HUES6 (cell line): ENCODE measurements around the gene MYL4.
"Not testable (repeated sequence)": the region's sequence is repeated elsewhere in the genome, so short reads cannot be mapped to it uniquely, and the experiment has no call there.

Experiments
- H3K27ac ChIP-seq: 2 replicates; pipeline ENCODE4 v1.7.0; 2013; ENCODE audit warnings: low read depth, mild to moderate bottlenecking, low read length, inconsistent platforms
- H3K27me3 ChIP-seq: 2 replicates; pipeline ENCODE4 v1.6.1; 2013; ENCODE audit warnings: low read length; ENCODE audit not compliant: control insufficient read depth, insufficient read depth
- H3K36me3 ChIP-seq: 2 replicates; pipeline ENCODE4 v1.6.1; 2013; ENCODE audit warnings: low read length; ENCODE audit not compliant: control insufficient read depth, insufficient read depth
- H3K4me1 ChIP-seq: 2 replicates; pipeline ENCODE4 v1.6.1; 2013; ENCODE audit warnings: low read length; ENCODE audit not compliant: control insufficient read depth, insufficient read depth
- H3K4me3 ChIP-seq: 2 replicates; pipeline ENCODE4 v1.5.1; 2013; ENCODE audit warnings: low read depth, low read length
- H3K9ac ChIP-seq: one replicate; pipeline ENCODE4 v1.6.1; 2013; ENCODE audit warnings: mild to moderate bottlenecking, low read length
- H3K9me3 ChIP-seq: 2 replicates; pipeline ENCODE4 v1.6.1; 2013; ENCODE audit warnings: low read depth, low read length; ENCODE audit not compliant: control insufficient read depth, insufficient read depth

MYL4 gene

GRCh38 chr17:47179141-47179540 is 30.0 kb upstream of the MYL4 start:
- no peaks in the 10 kb centered on the region for H3K27me3 ChIP-seq
- no peak overlapping the region for H3K9ac ChIP-seq
- peaks cover 42% of the 10 kb centered on the region for H3K36me3 ChIP-seq
- no peaks in the 10 kb centered on the region for H3K9me3 ChIP-seq
- H3K4me3 ChIP-seq: no peak overlapping the region
- no peak overlapping the region for H3K27ac ChIP-seq
- peaks cover 26% of the 10 kb centered on the region; the same call in 1 of the 2 replicates for H3K4me1 ChIP-seq

DNA sequence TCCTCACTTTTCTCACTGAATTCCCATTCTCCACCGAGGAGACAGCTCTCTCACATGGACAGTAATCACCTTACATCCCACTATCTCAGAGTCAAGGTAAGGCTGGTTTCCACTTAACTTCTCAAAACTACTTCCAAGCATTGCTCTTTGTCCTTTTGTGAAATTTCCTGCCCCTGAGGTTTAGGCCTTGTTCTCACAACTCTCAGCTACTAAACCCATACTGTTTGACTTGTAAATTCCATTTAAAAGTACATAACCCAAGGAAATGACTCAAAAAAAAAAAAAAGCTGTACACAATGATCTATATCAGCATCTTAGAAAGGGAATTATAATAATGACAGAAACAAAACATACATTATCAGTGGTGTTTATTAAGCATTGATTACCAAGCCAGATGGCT is 28.8 kb upstream of the MYL4 start:
- H3K4me1 ChIP-seq: peaks cover 26% of the 10 kb centered on the region; the same call in 1 of the 2 replicates
- H3K27me3 ChIP-seq: no peaks in the 10 kb centered on the region
- H3K9me3 ChIP-seq: no peaks in the 10 kb centered on the region
- H3K36me3 ChIP-seq: peaks cover 34% of the 10 kb centered on the region
- H3K9ac ChIP-seq: no peak overlapping the region
- no peak overlapping the region for H3K4me3 ChIP-seq
- H3K27ac ChIP-seq: no peak overlapping the region

DNA sequence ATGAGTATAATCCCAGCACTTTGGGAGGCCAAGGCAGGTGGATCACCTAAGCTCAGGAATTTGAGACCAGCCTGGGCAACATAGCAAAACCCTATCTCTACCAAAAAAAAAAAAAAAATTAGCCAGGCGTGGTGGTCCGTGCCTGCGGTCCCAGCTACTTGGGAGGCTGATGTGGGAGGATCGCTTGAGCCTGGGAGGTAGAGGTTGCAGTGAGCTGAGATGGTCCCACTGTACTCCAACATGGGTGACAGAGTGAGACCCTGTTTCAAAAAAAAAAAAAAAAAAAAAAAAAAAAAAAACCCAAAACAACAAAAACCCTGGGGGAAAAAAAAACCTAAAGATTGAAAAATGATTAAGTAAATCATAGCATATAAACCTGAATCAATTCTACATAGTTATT is 28.2 kb upstream of the MYL4 start:
- H3K9me3 ChIP-seq, H3K9ac ChIP-seq, H3K4me3 ChIP-seq, H3K27me3 ChIP-seq, H3K27ac ChIP-seq: not testable (repeated sequence)
- Histone ChIP-seq H3K4me1 (peaks cover 26% of the 10 kb centered on the region; the same call in 1 of the 2 replicates), H3K36me3 (peaks cover 34% of the 10 kb centered on the region)

DNA sequence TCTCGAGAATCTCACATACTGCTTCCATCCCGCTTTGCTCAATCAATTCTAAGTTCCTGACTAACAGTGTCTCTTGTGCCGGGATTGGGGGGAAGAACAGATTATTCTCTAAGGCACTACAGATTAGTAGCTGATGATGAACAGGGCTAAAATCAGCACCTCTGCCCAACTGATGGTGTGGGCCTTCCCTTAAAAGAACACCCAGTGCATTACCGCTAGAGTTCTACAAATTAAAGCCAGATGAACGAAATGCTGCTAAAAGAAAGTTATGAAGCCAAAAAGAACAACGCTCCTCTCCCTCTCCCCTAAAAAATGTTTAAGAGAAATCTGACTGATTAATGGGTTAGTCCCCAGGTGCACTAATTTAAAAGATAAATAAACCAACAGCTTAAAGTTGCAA is 24.5 kb upstream of the MYL4 start:
- H3K9me3 ChIP-seq: no peaks in the 10 kb centered on the region
- H3K27me3 ChIP-seq: no peaks in the 10 kb centered on the region
- no peak overlapping the region for H3K4me3 ChIP-seq
- peaks cover 16% of the 10 kb centered on the region; the same call in 1 of the 2 replicates for H3K4me1 ChIP-seq
- H3K36me3 ChIP-seq: peaks cover 15% of the 10 kb centered on the region
- no peak overlapping the region for H3K27ac ChIP-seq
- H3K9ac ChIP-seq: no peak overlapping the region

- Histone ChIP-seq H3K4me1 (peaks cover 3% of the 10 kb centered on the region; the same call in 1 of the 2 replicates), H3K27me3 (no peaks in the 10 kb centered on the region), H3K27ac (peak overlapping the region; percentile 13; the same call in 1 of the 2 replicates)
These were observed 20.8 kb upstream of the MYL4 start for GRCh38 chr17:47188271-47188875.

GRCh38 chr17:47188876-47189731 is 20.0 kb upstream of the MYL4 start, which contains the start of gene CDC27:
Gene CDC27, minus strand, starts transcription at chr17:47189295. Its CDS starts 123 bp downstream, at chr17:47189172.
- peak within 1 kb of the TSS; percentile 13; the same call in 1 of the 2 replicates for H3K27ac ChIP-seq
- no peaks in the 10 kb centered on the region for H3K9me3 ChIP-seq
- H3K9ac ChIP-seq: peak within 1 kb of the TSS; percentile 79
- no peaks in the 10 kb centered on the region for H3K27me3 ChIP-seq
- H3K4me3 ChIP-seq: peak within 1 kb of the TSS; percentile 88
- H3K36me3 ChIP-seq: no peaks in the 10 kb centered on the region
- H3K4me1 ChIP-seq: no peaks in the 10 kb centered on the region

More at GRCh38 chr17:47188271-47188875, 20.8 kb upstream of the MYL4 start:
- Histone ChIP-seq H3K9me3 (no peaks in the 10 kb centered on the region), H3K9ac (peak overlapping the region; percentile 79), H3K36me3 (no peaks in the 10 kb centered on the region), H3K4me3 (peak overlapping the region; percentile 88)

DNA sequence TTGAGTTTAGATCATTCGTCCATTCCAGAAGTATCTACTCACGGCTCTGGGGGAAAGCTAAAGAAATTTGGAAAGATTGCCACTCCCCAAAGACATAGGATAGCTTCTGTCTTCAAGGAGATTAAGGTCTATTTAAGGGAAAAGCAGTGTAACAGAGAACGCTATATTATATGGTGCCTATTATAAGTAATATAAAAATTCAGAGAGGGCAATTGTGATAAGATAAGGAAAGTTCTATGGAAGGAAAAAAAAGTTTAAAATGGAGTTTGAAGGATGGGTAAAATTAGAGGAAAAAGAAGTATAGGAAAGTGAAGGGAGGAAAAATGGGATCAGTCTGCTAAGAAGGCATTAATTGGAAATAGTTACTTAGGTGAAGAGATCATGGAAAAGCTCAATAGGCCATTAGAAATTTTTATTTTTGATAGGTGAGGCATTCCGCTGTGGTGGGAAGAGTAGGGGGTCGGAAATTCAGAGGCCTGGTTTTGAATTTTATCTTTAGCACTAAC is 19.4 kb upstream of the MYL4 start:
- Histone ChIP-seq H3K36me3 (no peaks in the 10 kb centered on the region), H3K9me3 (no peaks in the 10 kb centered on the region), H3K4me1 (no peaks in the 10 kb centered on the region), H3K4me3 (peak overlapping the region; percentile 55), H3K27ac (no peak overlapping the region), H3K27me3 (no peaks in the 10 kb centered on the region), H3K9ac (no peak overlapping the region)

GRCh38 chr17:47190243-47190642 is 18.9 kb upstream of the MYL4 start:
- H3K4me1 ChIP-seq: no peaks in the 10 kb centered on the region
- no peak overlapping the region for H3K27ac ChIP-seq
- H3K27me3 ChIP-seq: no peaks in the 10 kb centered on the region
- H3K36me3 ChIP-seq: no peaks in the 10 kb centered on the region
- no peaks in the 10 kb centered on the region for H3K9me3 ChIP-seq
- H3K4me3 ChIP-seq: no peak overlapping the region
- no peak overlapping the region for H3K9ac ChIP-seq

DNA sequence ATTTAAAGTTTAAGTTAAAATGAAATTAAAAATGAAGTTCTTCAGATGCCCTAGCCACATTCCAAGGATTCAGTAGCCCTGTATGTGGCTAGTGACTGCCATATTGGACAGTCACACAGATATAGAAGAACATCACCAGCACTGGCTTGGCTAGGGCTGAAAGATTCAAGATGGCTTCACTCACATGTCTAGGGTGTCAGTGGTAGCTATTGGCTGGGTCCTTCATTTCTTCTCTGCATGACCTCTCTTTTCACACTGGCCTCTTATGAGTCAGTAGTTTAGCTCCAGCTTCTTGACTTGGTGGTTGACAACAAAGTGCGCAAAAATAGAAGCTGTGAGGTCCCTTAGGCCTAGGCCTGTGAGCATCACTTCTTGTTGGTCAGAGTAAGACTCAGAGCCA is 18.4 kb upstream of the MYL4 start:
- Histone ChIP-seq H3K4me1 (no peaks in the 10 kb centered on the region), H3K27me3 (no peaks in the 10 kb centered on the region), H3K4me3 (no peak overlapping the region), H3K27ac (no peak overlapping the region), H3K36me3 (no peaks in the 10 kb centered on the region), H3K9ac (no peak overlapping the region), H3K9me3 (no peaks in the 10 kb centered on the region)

- no peak overlapping the region for H3K9ac ChIP-seq
- no peaks in the 10 kb centered on the region for H3K36me3 ChIP-seq
- H3K4me1 ChIP-seq: no peaks in the 10 kb centered on the region
- no peak overlapping the region for H3K27ac ChIP-seq
- no peak overlapping the region for H3K4me3 ChIP-seq
- H3K9me3 ChIP-seq: no peaks in the 10 kb centered on the region
- no peaks in the 10 kb centered on the region for H3K27me3 ChIP-seq
These were observed 16.6 kb upstream of the MYL4 start for GRCh38 chr17:47192554-47192953.

DNA sequence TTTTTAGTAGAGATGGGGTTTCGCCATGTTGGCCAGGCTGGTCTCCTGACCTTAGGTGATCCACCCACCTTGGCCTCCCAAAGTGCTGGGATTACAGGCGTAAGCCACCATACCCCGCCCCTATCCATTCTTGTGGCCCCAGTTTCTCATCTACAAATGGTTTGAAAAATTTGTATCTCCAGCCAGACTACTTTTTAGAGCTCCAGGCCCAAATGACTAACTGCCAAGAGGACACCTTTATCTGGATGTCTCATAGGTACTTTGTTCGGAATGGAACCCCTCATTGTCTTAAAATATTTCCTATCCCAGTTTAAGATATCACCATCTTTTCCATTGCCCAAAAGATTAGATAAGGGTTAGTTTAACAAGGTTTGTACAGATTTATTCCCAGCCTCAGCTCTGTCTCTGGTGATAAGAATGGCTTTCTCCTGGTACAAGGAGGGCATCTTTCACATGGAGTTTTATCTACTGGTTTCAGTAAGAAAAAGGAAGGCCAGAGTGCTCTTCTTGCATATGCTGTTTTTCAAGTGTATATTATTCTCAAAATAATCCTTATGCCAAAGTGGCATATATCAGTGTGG is 15.1 kb upstream of the MYL4 start:
- no peaks in the 10 kb centered on the region for H3K9me3 ChIP-seq
- H3K27ac ChIP-seq: no peak overlapping the region
- no peak overlapping the region for H3K9ac ChIP-seq
- H3K4me3 ChIP-seq: no peak overlapping the region
- no peaks in the 10 kb centered on the region for H3K4me1 ChIP-seq
- no peaks in the 10 kb centered on the region for H3K27me3 ChIP-seq
- H3K36me3 ChIP-seq: no peaks in the 10 kb centered on the region
